K562 (cell line): Measurements from ENCODE around the gene EOGT. TPM values are rescaled to one million over a fixed set of nuclear protein-coding genes. Genes with fewer than 3 reads are reported as not detected.

Source experiments
- BDP1 ChIP-seq: IDR thresholded peaks from 3 replicates; pipeline ENCODE4 v1.6.1; 2011; ENCODE audit not compliant: insufficient read length, insufficient read depth
- CHD2 ChIP-seq: IDR thresholded peaks from 2 replicates; pipeline ENCODE4 v1.6.1; 2011; ENCODE audit warnings: low read depth, low read length
- EGR1 ChIP-seq: fragments of 450-650 bp; conservative IDR thresholded peaks from 2 replicates; pipeline ENCODE4 v1.6.1; 2017; ENCODE audit warnings: mild to moderate bottlenecking
- FOXJ3 ChIP-seq: sonication (generic); formaldehyde crosslinking; IDR thresholded peaks from 2 replicates; pipeline ENCODE4 v1.4.0; 2020; ENCODE audit warnings: mild to moderate bottlenecking, missing genetic modification reagents
- FUS ChIP-seq: fragments of 200-400 bp; formaldehyde crosslinking; optimal IDR thresholded peaks from 2 replicates; pipeline ENCODE3; 2017; ENCODE audit warnings: low read depth, low read length
- GTF2E2 ChIP-seq: fragments of 200-800 bp; sonication (Bioruptor generic); IDR thresholded peaks from 2 replicates; pipeline ENCODE4 v1.6.1; 2016; ENCODE audit warnings: missing genetic modification characterization, missing compliant biosample characterization
- HNRNPLL ChIP-seq: fragments of 200-400 bp; formaldehyde crosslinking; IDR thresholded peaks from 2 replicates; pipeline ENCODE4 v1.6.1; 2017; ENCODE audit warnings: low read length, low read depth, mild to moderate bottlenecking; ENCODE audit not compliant: poor library complexity, severe bottlenecking
- MAZ ChIP-seq, 2 experiments: fragments of 450-650 bp in 1 of 2; sonication (generic) in 1 of 2; formaldehyde crosslinking; IDR thresholded peaks in 1 of 2; conservative IDR thresholded peaks in 1 of 2; 2 replicates each; pipeline versions ENCODE4 v1.4.0 to v1.5.0; 2020; ENCODE audit warnings: mild to moderate bottlenecking in 1 of 2, missing genetic modification reagents in 1 of 2
- MTA1 ChIP-seq: fragments of 450-650 bp; IDR thresholded peaks from 2 replicates; pipeline ENCODE4 v1.6.1; 2017; ENCODE audit warnings: borderline replicate concordance
- NRF1 ChIP-seq, 2 experiments: fragments of 450-650 bp; IDR thresholded peaks in 1 of 2; conservative IDR thresholded peaks in 1 of 2; 2 replicates each; pipeline ENCODE4 v1.6.1; 2014; ENCODE audit warnings: mild to moderate bottlenecking in 2 of 2
- NUFIP1 ChIP-seq: fragments of 450-650 bp; IDR thresholded peaks from 2 replicates; pipeline ENCODE4 v1.6.1; 2018; ENCODE audit not compliant: partially characterized antibody
- PTRF ChIP-seq: fragments of 450-650 bp; IDR thresholded peaks from 2 replicates; pipeline ENCODE4 v1.6.1; 2016; ENCODE audit warnings: mild to moderate bottlenecking, missing genetic modification characterization, missing compliant biosample characterization
- RBBP5 ChIP-seq: fragments of 200-600 bp; sonication (generic); IDR thresholded peaks from 2 replicates; pipeline ENCODE4 v1.6.1; 2012; ENCODE audit warnings: borderline replicate concordance, mild to moderate bottlenecking, low read length, control low read depth, inconsistent platforms; ENCODE audit not compliant: insufficient read depth, poor library complexity, severe bottlenecking
- SUPT5H ChIP-seq: fragments of 450-650 bp; IDR thresholded peaks from 2 replicates; pipeline ENCODE4 v1.6.1; 2016
- TAF9B ChIP-seq: fragments of 450-650 bp; IDR thresholded peaks from 2 replicates; pipeline ENCODE4 v1.6.1; 2018; ENCODE audit warnings: mild to moderate bottlenecking; ENCODE audit not compliant: partially characterized antibody
- U2AF1 ChIP-seq: fragments of 200-400 bp; formaldehyde crosslinking; optimal IDR thresholded peaks from 2 replicates; pipeline ENCODE3; 2017; ENCODE audit warnings: mild to moderate bottlenecking, low read depth, low read length, moderate library complexity
- ZBTB11 ChIP-seq, 3 experiments: fragments of 200-800 bp in 1 of 3; fragments of 250-450 bp in 1 of 3; fragments of 450-650 bp in 1 of 3; sonication (Bioruptor Pico) in 1 of 3; sonication (Bioruptor generic) in 1 of 3; formaldehyde crosslinking in 1 of 3; IDR thresholded peaks; 2 replicates each; pipeline versions ENCODE4 v1.6.1 to v1.8.0; 2016 to 2022; ENCODE audit warnings: mild to moderate bottlenecking in 2 of 3, missing genetic modification characterization in 2 of 3, missing compliant biosample characterization in 1 of 3, moderate library complexity in 1 of 3
- ZHX1 ChIP-seq: fragments of 150-350 bp; conservative IDR thresholded peaks from 2 replicates; pipeline ENCODE4 v1.6.1; 2014; ENCODE audit warnings: low read length
- ZNF12 ChIP-seq: sonication (generic); formaldehyde crosslinking; IDR thresholded peaks from 2 replicates; pipeline ENCODE4 v1.4.0; 2020; ENCODE audit warnings: mild to moderate bottlenecking, missing genetic modification reagents
- ZNF408 ChIP-seq: fragments of 250-450 bp; sonication (Bioruptor Pico); IDR thresholded peaks from 2 replicates; pipeline ENCODE4 v1.4.0; 2020; ENCODE audit warnings: low read depth, mild to moderate bottlenecking, moderate library complexity
- ZNF655 ChIP-seq: fragments of 250-450 bp; sonication (Bioruptor Pico); IDR thresholded peaks from 2 replicates; pipeline ENCODE4 v1.5.0; 2021
- polyA plus RNA-seq, 8 experiments: library from polyadenylated mRNA; depleted of rRNA in 4 of 8; stranded (reverse) in 5 of 8; unstranded in 3 of 8; fragments of >200 nt; fragmentation: Nextera tagmentation in 2 of 8; fragmentation: Illumina TruSeq in 1 of 8; extraction: Ambion mirVana in 2 of 8; extraction: Trizol in 1 of 8; gene quantifications; 2 replicates each; pipeline versions ENCODE4 v1.2.1 to v1.2.3, GENCODE V29; 2011 to 2014; ENCODE audit warnings: inconsistent platforms in 1 of 8, missing spikeins in 1 of 8
- total RNA-seq, 7 experiments: library from RNA; depleted of rRNA in 6 of 7; stranded (reverse); fragments of >200 nt in 6 of 7; fragmentation: Illumina TruSeq in 2 of 7; extraction: Trizol in 2 of 7; gene quantifications; 2 replicates each; pipeline versions ENCODE4 v1.2.1 to v1.2.3, GENCODE V29; 2011 to 2021; ENCODE audit warnings: low replicate concordance in 1 of 7

Gene EOGT
- total and polyA plus RNA-seq, 9 of the 15 experiments (the other 6 are each of a cell fraction or from before 2014, with no cell fraction given): 3.6 to 17.9 (median 7.4) TPM

GRCh38 chr3:69013253-69014021 lies at the start of gene EOGT (continued):
- TF ChIP-seq FUS: peak; percentile 15
- peak; percentile 51 to 65; a peak in 3 of 4 replicates for TF ChIP-seq MAZ (CRISPR knock-in tag; conservative IDR thresholded peaks at IDR 0.05 in 1 of 2, IDR thresholded peaks at IDR 0.05 in 1 of 2)
- TF ChIP-seq EGR1: peak; percentile 86
- TF ChIP-seq U2AF1: peak; percentile 25
- no peak for TF ChIP-seq BDP1
- peak in 2 of 3 experiments; percentile 9 to 78; a peak in 2 of 6 replicates for TF ChIP-seq ZBTB11 (CRISPR knock-in tag; IDR thresholded peaks at IDR 0.05)
- TF ChIP-seq PTRF (tag): no peak
- TF ChIP-seq SUPT5H: peak; percentile 66
- TF ChIP-seq ZNF408 (CRISPR knock-in tag): no peak
- no peak for TF ChIP-seq ZNF12 (CRISPR knock-in tag)
- TF ChIP-seq TAF9B: no peak
- TF ChIP-seq NRF1 (conservative IDR thresholded peaks at IDR 0.05 in 1 of 2, IDR thresholded peaks at IDR 0.05 in 1 of 2): peak; percentile 26 to 37; a peak in 2 of 4 replicates
- TF ChIP-seq NUFIP1: no peak
- peak; percentile 96 for TF ChIP-seq HNRNPLL
- no peak for TF ChIP-seq FOXJ3 (CRISPR knock-in tag)
- no peak for TF ChIP-seq ZNF655 (CRISPR knock-in tag)
- 0 out of 2 replicates have a peak, but pooled peaks have one; percentile 31 for TF ChIP-seq CHD2
- TF ChIP-seq GTF2E2 (tag): no peak; the same call in 1 of the 2 replicates
- no peak for TF ChIP-seq MTA1
- TF ChIP-seq RBBP5: no peak
- TF ChIP-seq ZHX1: no peak
